SK-N-SH treated with all-trans-retinoic acid at 6 μM for 48 hours (cell line): ENCODE data around the gene ROBO1.

Source experiments
- CREB5 ChIP-seq: fragments of 250-450 bp; sonication (Bioruptor Pico); IDR thresholded peaks from 2 replicates; pipeline ENCODE4 v1.5.1; 2020; ENCODE audit warnings: low read depth, mild to moderate bottlenecking, moderate library complexity
- PPARA ChIP-seq: fragments of 250-450 bp; sonication (Bioruptor Pico); IDR thresholded peaks from 2 replicates; pipeline ENCODE4 v1.5.0; 2020; ENCODE audit warnings: mild to moderate bottlenecking, borderline replicate concordance

- no peak for TF ChIP-seq PPARA
- no peak for TF ChIP-seq CREB5
Measured at GRCh38 chr3:79285871-79286270, 481.9 kb downstream of the ROBO1 start.
